ENCODE results near the gene CLASRP.

GRCh38 chr19:45082170-45082569, 43.3 kb downstream of the CLASRP start:
- TF ChIP-seq CTCF (IDR thresholded peaks at IDR 0.05) (no peak), POLR2A (IDR thresholded peaks at IDR 0.05) (no peak)

All from breast epithelium (tissue), 3 donors.